Stimulated activated CD4-positive, alpha-beta T cell treated with anti-CD3 and anti-CD28 coated beads, Interleukin-4, amount 100 ng/mL, for 48 hours (primary cell): Measurements from ENCODE around the gene DYNLL2.
"Not testable (repeated sequence)": the region's sequence is repeated elsewhere in the genome, so short reads cannot be mapped to it uniquely, and the experiment has no call there.

Source experiments
- DNase-seq, 2 donors: peaks; one replicate each; pipeline ENCODE4 v3.0.0-alpha.2; 2020; ENCODE audit warnings: low read depth in 2 of 2

DYNLL2 gene

DNA sequence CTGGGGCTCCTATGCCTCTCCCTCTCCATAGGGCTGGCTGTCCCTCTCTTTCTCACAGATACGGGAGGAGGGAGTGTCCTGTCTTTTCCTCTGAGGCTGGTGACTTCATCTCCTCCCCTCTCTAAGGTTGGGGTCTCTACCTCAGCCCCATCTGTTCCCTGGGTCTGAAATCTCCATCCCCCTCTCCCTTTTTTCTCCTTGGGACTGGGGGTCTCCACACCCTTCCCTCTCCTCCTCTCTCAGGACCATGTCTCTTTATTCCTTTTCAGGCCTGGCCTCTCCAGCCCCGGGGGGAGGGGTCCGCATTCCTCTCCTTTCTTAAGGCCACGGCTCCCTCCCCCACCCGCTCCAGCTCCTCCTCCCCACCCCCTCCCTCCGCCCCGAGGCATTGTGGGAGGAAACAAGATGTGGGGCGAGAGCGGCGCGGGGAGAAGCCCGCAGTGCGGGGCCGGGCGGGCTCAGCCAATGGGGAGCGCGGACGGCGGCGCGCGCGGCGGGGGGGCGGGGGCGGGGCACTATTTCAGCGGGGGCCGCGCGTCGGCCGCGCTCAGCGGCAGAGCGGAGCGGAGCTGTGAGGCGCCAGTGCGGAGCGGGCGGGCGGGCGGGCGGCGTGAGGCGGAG, at the start of gene DYNLL2:
Gene DYNLL2, plus strand, starts transcription at position 550 of the 621 bp plus-strand sequence. CDS start 3,672 bp downstream, outside the sequence.
- DNase-seq = peak; percentile 86 to 92

DNA sequence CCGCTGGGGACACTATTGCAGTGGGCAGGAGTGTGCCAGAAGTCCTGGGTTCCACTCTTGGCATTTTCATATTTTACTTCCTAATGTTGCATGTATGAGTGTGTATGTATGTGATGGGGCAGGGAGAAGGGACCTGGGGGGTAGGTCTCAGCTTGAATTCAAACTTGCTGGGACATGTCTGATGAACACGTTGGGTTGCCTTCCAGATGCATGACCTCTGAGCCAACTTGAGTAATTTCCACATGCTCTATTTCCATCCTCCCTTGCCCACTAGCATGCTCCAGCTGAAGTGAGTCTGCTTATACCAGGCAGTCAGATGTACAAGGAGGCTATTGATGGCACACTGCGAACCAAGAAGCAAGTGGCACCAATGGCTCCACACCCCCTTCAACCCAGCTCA, 43.2 kb upstream of the DYNLL2 start:
- no peak for DNase-seq

DNA sequence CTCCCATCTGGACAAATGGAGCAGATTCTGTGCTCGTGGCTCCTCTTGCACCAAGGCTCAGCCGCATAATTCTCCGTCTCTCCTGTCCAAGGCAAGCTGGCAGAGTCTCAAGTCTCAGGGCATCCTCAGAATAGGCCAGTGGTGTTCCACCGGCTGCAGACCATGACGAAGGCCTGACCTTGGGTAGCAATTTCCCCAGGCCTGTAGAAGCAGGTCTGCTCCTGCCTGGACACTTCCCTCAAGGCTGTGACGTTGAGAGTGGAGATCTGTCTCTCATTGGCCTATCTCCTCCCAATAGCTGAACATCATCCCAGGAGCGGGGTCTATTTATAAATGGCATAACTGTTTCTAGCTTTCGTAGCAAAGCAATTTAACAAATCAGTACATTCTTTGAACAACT, 42.8 kb upstream of the DYNLL2 start:
- no peak for DNase-seq

DNA sequence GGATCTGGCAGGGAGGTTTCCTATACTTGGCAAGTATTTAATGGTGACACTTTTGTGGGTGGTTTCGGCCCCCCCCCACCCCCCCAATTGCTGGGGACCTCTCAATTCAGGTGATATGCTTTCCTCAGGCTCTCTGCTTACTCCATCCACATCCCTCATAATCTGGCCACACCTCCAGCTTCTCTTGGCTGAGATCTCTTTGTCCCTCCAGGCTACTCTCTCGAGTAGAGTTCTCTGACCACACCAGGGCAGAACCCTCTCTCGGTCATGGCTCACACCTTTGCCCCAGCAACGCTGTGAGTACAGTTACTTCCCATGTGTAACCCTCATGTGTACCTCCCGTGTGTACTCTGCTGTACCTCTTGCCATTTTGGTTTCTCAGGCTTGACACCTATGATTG, 42.1 kb upstream of the DYNLL2 start:
- DNase-seq = no peak

DNA sequence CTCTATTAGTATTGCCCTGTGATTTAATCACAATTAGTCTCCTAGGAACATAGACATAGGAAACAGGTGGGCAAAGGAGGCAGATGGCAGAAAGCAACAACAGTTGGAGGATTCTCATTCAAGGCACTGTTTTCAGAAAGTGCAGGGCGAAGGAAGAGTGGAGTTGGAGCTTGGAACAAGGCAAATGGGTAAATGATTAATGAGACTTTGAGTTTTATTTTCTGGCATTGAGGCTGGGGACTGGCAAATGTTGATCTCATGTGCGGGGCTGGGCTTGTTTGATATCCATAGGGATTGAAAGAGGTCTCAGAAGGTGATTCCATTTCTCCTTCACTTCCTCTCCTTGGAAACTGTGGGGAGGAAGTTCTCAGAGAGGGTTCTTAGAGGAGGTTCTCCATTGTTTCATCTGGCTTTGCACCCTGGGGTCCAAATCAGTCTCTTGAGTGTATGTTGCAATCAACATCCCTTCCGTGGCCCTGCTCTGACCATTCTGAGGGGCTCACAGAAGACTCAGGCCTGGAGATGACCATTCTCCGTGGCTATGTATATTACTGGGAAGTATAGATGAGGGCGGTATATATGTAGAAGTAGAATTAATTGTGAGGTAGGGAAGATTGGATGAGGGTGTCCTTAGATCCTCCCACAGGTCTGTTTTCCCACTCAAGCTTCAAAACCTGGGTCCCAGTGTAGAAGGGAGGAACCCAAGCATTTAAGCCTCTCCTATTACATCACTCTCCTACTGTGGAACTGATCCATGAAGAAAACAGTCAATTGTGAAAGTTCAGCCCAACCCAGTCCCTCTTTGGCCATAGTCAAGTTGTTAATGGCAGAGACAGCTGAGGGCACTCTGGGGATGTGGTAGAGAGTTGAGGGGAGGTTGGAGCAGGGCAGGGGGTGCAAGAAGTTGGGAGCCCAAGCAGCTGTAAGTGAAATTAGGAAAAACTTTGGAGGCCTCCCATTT, 39.7 kb upstream of the DYNLL2 start:
- DNase-seq = no peak

DNA sequence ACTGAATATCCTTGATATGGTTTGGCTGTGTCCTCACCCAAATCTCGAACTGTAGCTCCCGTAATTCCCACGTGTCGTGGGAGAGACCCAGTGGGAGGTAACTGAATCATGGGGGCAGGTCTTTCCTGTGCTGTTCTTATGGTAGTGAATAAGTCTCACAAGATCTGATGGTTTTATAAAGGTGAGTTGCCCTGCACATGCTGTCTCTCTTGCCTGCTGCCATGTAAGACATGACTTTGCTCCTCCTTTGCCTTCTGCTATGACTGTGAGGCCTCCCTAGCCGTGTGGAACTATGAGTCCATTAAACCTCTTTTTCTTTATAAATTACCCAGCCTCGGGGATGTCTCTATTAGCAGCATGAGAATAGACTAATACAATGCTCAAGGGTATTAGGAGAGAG, 39.0 kb upstream of the DYNLL2 start:
- not testable (repeated sequence) for DNase-seq

DNA sequence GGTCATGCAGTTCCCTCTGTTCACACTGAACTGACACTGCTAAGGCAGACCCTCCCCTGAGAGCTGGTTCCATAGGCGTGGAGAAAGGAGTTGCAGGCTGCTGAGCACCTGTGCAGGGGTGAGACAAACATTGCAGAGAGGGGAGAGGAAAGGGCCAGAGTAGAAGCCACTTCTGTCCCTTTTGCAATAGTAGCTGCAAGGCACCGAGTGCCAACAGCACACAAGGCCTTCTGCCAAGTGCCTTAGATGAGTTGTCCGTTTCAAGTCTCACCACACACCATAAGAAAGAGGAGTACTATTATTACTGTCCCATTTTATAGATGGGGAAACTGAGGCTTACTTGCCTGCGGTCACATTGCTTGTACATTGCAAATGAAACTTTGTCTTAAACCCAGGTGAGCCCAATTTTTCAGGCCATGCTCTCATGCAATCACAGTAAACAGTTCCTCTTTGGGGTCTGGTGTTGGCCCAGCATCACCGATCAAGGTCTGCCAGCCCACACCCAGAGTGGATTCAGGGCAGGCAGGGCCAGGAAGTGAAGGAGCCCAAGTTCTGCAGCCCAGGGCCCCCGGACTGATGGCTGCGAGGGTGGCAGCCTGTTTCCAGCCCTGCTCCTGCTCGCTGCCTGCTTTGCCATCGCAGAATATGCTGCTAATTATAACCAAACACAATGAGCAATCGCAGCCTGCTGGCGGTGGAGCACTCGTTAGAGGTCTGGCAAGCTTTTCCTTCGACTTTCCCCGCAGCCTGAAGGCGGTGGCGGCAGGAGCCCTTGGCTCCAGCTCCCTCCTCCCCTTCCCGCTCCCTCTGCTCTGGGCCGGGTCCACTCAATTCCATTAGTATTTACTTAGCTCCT, 36.8 kb upstream of the DYNLL2 start:
- no peak for DNase-seq

DNA sequence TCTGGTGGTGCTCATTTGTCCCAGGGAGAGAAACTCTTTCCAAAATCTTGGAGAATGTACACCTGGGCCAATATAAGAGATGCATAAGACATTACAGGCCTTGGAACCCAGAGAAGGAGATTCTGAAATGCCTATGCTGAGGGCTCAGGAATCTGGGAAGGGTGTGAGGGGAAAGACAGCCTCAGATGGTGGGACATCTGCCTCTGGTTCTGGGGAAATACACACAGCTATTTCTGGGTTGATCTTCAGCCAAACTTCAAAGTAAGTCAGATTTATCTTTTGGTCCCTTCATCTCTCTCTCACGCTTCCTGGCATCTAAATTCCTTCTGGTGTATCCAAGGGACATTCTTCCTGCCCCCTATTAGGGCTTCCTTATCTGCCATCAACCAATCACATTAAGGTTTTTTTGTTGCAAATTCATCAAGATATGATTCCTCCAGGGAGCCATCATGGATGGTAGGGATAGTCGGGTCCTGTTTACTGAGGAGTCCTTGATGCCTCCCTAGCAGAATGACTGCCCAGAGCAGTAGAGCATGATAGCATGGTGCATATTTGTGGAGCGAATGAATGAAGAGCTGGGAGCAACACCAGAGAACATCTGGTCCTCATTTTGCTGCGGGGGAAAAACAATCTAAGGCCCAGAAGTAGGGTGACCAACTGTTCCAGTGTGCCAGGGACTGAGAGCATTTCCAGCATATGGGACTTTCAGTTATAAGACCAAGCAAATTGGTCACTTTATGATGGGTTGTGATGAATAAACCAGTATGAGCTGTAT, 35.7 kb upstream of the DYNLL2 start:
- DNase-seq = no peak

DNA sequence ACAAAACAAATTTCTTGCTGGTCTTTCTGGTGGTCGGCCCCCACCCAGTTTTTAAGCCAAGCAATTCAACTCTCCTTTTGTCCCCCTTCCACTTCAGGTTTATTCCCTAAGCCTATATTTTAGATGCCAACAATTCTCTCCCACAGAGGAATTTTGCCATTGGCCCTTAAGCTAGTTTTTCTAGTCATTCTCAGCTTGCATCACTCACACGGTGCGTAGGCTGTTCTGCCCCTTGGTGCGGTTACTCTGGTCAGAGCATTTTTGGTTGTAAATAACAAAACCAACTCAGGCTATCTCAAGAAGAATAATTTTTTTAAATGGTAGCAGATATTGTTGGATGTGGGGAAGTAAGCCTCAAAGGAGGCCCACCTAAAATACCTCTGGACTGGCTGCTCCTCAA, 33.7 kb upstream of the DYNLL2 start:
- no peak for DNase-seq

DNA sequence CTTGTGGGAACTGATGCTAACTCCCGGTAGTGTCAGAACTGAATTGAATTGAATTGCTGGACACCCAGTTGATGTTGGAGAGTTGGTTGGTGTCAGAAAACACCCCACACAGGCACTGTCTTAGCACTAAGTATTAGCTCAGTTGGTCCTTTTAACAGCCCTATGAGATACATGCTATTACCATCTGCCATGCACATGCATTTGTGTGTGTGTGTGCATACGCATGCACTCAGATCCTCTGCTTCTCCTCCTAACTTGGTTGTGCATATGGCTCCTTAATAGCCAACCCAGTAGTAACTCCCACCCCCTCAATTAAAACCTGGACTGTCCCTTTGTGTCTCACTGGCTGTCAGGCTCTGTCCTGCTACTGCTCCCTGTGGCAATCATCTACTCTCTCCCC, 32.3 kb upstream of the DYNLL2 start:
- no peak for DNase-seq

DNA sequence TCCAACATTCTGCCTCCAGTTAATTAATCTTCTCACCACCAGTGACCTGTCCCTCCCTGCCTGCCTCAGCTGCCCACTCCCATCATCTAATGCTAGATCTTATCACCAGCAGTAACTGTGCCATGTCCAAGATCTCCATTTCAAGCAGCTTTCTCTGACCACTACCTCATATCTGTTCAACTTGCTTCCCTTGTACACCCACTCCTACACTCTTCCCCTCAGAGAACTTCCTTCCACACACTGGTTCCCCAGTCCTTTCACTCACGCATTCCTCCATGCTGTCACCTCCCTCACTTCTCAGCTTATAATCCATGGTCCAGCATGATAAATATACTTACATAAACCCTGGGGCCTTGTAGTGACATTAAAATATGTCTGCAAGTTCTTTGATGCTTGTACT, 31.8 kb upstream of the DYNLL2 start:
- DNase-seq = no peak

DNA sequence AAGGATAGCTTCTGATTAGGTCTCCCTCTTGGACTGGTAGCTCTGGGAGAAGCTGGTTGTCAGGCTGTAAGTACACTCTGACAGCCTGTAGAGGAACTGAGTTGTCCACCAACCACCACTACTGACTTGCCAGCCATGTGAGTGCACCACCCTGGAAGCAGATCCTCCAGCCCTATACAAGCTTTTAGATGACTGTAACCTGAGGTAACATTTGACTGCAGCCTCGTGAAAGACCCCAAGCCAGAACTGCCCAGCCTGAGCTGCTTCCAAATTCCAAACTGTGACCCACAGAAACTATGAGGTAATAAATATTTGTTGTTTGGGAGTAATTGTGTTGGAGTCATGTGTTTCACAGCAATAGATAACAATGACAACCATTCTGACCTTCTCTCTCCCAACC, 30.8 kb upstream of the DYNLL2 start:
- no peak for DNase-seq

DNA sequence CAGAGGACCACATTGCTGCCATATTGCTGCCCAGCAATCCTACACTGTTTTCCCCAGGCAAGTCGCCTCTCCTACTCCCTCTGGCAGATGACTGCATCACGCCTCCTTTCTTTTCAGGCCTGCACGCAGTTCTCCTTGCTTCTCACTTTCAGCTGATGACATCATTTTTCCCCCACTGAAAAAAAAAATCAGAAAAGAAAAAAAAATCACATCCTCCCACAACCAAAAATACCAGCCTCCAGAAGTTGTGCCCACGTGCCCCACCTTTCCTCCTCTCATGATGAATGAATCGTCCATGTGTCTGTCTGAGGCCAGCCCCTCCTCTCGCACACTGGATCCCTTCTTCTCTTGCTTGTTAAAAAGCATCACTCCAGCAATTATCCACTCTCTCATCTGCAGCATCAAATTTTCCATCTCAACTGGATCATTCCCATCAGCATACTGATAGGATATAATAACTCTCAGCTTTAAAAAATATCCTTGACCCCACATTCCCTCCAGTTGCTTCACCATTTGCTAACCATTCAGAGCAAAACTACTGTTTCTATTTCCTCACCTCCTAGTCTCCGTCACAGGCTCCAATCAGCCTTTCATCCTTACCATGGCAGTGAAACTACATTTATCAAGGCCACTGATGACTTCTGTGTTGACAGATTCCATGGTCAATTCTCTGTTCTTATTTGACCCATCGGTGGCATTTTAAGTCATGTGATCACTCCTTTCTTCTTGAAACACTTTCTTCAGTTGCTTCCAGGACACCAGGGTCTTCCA, 30.1 kb upstream of the DYNLL2 start:
- DNase-seq = peak in 1 of 2 donors; percentile 15

DNA sequence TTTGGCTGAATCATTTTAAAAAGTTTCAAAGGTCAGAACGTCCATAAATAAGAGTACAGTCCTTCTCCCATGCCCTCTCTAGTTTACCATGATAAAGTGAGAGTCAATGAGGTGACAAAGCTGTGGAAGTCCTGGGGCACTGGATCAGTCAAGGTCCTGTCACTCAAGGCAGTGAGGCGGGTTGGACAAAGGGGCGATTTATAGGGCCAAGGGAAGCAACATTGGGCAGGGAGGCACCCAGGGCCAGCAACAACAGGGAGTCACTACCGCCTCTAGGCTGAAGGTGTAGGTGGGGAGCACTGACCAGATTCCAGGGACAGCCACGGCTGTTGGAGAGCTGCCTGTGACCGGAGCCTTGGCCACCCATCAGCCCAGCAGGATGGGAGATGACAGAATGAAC, 28.6 kb upstream of the DYNLL2 start:
- DNase-seq = no peak

DNA sequence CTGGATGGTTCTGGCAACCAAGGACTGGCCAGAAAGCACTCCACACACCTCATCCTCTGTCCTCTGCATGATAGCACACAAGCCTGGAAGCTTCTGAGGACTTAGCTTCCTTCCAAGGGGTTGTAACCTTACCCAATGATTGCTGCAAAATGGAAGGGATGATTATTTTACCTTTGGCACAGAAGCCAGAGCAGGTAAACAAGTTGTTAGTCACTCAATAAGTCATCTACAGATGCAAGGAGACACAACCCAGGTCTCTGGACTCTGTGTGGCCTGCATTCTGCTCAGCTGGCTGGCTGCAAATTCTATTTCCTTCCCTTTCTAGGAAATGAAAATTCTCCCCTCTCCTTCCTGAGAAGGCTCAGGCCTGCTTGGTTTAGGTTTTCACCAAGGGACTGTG, 26.7 kb upstream of the DYNLL2 start:
- no peak for DNase-seq

DNA sequence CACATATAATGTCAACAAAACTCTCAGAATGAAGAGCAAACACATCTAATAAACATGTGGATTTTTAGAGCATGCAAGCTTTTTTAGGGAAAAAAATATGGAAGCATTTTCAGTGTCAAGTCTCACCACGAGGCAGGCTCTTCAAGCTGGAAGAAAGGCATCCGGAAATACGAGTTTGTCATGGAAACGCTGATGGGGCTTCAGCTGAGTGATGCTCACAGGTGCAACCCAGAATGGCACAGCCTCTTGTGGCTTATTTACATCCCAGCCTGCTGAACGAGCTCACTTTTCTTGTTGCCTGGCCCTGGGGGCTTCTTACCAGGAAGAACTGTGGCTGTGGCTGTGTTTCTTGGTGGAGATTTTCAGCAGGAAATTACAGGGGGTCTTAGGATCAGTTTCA, 24.1 kb upstream of the DYNLL2 start:
- DNase-seq = no peak

DNA sequence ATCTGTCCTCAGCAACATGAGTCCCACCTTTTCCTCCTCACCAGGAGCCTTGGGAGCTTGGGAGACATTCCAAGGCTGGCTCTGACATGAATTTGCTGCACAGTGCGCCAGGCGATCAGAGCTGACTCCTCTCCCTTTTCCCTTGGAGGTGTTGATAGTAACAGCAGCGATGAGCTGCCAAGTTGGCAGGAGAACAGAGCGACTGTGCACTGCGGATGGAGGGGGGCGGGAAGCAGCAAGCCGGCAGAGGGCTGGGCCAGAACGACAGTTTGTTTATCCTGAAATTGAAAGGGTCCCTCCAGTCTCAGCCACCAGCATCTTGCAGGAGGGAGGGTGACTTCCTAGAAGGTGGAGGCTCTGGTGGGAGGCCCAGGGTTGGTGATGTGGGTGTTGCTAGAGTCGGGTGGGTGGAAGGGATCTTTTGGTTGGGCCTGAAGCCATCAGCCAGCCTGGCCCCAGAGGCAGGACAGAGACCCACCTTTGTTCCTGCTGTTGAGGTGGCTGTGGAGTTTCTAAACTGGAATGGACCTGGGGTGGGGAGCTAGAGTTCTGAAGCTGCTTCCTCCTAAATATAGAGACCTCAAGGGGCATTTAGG, 22.5 kb upstream of the DYNLL2 start:
- no peak for DNase-seq

DNA sequence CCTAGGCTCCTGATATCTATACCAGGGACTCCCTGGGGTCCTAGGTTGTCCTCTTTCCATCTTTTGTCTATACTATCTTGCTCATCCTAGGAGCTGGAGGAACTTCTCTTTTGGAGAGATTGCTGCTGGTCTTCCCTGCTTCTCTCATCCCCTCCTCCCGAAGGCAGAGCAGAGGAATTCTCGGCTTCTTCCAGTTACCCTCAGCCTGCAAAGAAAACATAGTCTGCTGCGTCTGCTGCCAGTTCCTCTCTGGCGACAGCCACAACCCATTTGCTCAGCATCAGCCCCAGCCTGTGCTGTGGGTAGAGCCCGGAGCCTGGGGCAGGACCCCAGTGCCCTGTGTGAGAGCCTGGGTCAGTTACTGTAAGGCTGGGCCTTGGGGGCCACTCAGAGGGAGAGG, 21.5 kb upstream of the DYNLL2 start:
- no peak for DNase-seq

DNA sequence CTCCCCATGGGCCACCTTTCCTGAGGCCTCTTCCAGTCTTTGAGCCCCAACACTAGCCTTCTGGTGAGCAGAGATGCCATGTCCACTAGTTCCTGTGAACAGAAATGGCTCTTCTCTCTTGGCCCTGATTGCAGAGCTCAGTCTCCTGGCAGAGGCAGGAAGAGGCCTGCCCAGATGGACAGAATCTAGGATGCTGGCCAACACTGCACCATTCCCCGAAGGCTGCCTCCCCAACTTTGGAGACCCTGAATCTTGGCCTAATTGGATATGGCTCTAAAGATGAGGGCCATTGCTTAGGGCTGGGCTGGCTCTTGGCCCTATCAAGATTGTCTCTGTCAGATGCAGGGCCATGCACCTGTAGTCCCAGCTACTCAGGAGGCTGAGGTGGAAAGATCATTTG, 18.0 kb upstream of the DYNLL2 start:
- no peak for DNase-seq

DNA sequence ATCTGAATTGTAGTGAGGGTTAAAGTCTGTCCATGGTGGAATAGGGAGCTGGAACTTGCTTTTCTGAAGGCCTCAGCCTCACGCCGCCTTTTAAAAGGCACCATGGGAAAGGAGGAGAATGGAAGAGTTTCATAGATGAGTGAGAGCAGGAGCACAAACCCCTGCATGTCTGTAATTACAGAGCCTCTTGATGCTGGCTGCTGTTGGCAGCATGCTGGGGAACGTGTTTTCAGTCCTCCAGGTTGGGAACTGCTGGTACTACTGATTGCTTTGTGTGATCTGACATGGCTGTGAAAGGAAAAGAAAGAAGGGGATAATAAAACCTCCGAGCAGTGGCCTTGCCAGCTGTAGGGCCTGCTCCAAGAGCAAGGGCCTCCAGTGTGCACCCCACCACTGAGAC, 16.8 kb upstream of the DYNLL2 start:
- no peak for DNase-seq
